GM21529 (cell line): ENCODE results near the gene CEP57L1.
"Not testable (repeated sequence)": the region's sequence is repeated elsewhere in the genome, so short reads cannot be mapped to it uniquely, and the experiment has no call there.

Experiments
- ATAC-seq: cut with Tn5 transposase; IDR thresholded peaks from one replicate; pipeline ENCODE4 v1.9.1; 2021; ENCODE audit not compliant: unreplicated experiment

Gene CEP57L1

GRCh38 chr6:109073344-109074132 is 21.8 kb upstream of the CEP57L1 start:
- no peak for ATAC-seq

DNA sequence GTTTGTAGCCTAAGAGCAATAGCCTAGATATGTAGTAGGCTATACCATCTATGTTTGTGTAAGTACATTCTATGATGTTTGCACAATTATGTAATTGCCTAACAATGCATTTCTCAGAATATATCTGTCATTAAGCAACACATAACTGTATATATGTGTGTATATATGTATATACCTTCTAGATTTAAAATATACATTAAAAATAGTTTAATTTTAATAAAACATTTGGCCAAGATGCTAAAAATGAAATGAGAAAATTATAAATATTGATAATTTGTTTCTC is 21.2 kb upstream of the CEP57L1 start:
- ATAC-seq = no peak

GRCh38 chr6:109075934-109076333 is 19.4 kb upstream of the CEP57L1 start:
- no peak for ATAC-seq

DNA sequence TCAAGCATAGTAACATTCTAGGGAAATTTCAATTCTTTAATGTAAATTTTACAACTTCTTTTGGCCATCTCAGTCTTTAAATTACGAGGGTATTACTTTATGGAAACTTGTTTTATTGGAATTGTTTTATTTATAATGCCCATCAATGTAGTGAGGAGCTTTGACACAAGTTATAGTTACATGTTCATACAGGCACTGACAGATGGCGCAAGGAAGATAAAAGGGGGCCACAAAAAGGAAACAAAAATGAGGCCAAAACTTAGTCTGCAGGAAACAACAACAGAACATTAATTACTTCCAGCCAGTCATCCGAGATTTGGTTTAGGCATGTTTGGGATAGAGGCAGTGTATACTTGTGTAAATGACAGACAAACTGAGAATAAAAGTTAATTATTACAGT is 18.9 kb upstream of the CEP57L1 start:
- no peak for ATAC-seq

DNA sequence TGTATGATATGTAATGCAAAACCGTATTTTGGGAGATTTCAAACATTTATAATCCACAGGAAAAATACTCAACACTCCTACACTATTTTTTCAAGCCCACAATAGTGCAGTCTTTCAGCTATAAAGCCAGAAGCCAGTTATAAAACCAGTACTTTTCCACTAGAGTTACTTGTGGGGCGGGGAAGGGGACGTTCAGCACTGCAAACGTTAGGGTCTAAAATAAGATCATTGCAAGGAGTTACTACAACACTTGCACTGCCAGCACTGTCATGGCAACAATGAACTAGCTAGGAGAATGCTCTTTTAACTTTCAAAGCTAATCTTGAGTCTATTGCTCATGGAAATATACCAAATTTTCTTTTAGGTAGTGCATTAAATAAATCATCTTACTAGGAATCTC is 15.3 kb upstream of the CEP57L1 start:
- ATAC-seq = no peak

DNA sequence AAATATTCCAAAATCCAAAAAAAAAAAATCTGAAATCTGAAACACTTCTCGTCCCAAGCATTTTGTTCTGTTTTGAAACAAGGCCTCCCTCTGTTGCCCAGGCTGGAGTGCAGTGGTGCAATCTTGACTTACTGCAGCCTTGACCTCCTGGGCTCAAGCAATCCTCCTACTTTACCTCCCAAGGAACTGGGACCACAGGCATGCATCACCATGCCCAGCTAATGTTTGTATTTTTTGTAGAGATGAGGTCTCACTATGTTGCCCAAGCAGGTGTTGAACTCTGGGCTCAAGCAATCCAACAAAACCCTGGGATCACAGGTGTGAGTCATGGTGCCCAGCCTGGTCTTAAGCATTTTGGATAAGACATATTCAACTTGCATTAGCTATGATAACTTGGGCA is 14.3 kb upstream of the CEP57L1 start:
- no peak for ATAC-seq

DNA sequence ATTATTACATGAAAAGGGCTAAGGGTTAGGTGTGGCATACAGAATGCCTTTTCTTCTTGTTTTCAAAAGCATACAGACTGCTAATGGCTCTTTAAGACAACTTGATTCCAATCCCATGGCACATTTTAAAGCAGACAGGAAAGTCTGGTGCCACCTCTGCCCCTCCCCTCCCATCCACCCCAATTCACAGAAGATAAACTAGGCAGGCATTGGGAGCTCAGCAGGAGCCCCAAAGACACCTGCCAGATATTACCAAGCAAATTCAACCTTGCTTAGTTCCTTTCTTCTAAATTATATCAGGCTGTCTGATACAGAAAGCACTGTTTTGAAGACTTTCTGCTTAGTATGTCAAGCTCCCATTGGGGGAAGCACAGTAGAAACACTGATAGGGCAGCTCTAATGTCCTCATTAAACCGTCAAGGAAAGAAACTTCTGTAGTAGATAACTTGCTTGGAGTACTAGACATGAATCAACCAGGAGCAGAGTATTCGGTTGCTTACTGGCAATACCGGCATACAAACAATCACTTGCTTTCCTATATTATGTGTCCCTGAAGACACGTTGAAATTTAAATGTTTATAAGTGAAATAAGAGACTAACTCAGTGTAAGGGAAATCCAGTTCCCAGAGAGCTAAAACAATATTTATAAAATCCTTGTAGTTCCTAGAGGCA is 13.7 kb upstream of the CEP57L1 start:
- no peak for ATAC-seq

DNA sequence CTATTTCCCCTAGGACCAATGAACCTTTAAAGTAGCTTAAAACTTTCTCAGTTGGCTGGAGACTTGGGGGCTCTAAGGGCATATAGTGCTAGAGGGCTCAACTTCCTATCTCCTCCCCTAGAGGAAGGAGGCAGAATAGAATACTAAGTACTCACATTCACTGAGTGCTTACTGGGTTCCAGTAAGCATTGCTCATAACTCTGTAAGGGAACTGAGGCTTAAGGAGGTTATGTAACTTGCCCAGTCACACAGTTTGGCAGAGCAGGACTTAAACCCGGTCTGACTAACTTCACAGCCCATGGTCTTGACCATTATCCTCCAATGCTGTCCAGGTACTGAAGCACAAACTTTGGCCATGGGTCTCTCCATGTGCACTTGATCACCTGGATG is 13.1 kb upstream of the CEP57L1 start:
- no peak for ATAC-seq

DNA sequence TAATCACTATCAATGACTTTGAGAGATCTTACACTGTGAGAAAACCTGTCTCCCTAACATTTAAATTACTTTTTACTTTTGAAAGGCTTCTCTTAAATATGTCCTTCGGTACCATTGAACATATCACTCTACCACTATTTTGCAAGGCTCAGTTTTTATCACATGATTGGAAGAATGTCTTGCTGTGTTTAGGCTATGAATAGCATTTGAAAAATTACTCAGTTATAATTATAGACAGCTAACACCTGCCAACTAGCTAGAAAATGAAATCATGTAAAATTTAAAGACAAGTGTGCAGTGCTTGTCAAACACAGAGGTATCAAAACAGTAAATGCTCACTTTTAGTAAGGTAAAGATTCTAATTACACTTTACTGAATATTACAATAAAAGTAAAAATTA is 11.7 kb upstream of the CEP57L1 start:
- no peak for ATAC-seq

DNA sequence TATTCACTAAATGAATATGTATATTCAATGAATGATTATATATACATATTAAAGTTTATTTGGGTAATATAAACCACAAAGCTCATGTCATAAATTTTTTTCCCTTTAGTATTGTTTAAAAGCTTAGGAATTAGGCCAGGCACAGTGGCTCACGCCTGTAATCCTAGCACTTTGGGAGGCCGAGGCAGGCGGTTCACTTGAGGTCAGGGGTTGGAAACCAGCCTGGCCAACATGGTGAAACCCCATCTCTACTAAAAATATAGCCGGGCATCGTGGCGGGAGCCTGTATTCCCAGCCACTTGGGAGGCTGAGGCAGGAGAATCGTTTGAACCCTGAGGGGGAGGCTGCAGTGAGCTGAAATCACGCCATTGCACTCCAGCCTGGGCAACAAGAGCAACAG is 11.2 kb upstream of the CEP57L1 start:
- ATAC-seq = not testable (repeated sequence)

GRCh38 chr6:109087661-109088264 is 7.5 kb upstream of the CEP57L1 start:
- ATAC-seq = no peak

GRCh38 chr6:109088995-109089394 is 6.3 kb upstream of the CEP57L1 start:
- no peak for ATAC-seq

DNA sequence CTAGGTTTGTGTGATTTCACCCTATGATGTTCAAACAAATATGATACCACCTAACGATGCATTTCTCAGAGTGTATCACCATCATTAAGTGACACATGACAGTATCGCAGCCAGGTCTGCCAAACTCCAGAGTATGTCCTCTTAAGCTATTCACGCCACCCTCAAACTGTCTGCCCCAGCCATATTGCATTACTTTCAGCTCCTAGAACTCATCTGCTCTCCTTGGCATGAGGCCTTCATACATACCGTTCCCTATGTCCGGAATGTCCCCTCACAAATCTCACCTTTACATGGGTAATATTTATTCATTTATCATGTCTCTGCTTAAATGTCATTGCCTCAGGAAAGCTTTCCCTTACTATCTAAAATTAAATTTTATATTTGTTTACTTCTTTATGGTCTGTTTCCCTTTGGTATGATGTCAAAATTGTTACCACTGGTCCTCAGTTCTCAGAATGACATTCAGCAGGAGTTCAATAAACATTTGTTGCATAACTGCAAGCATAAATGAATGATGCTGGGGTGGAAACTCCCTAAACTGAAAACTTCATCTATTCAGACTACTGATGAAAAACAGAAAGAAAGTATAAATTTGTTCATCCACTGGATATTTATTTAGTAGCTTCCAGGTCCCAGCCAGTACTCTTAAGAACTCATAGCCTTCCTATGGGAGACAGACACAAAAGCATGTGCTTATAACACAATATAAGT is 3.8 kb upstream of the CEP57L1 start:
- ATAC-seq = no peak

DNA sequence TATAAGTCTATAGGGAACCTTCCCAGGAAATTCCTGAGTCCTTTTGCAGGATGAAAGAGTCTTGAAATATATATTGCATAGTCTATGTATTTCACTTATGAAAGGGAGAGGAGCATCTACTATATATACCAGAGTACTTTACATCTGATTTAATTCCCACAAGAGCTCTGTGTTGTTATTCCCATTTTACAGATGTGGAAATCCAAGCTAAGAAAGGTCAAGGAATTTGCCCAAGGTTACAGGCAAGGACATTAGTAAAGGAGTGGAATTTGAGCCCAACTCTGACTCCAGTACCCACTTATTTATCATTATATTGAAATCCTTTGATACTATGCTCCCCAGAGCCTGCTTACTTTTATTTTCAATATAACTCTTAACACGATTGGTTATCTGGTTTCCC is 3.2 kb upstream of the CEP57L1 start:
- no peak for ATAC-seq

- ATAC-seq = no peak
Measured at GRCh38 chr6:109093732-109094415, 1.4 kb upstream of the CEP57L1 start.

- ATAC-seq = peak; percentile 64
Measured at GRCh38 chr6:109094416-109095035, 781 bp upstream of the CEP57L1 start, which contains the start of gene SESN1. Gene SESN1, minus strand, starts transcription at chr6:109094846. Its CDS starts 773 bp downstream, at chr6:109094073.

DNA sequence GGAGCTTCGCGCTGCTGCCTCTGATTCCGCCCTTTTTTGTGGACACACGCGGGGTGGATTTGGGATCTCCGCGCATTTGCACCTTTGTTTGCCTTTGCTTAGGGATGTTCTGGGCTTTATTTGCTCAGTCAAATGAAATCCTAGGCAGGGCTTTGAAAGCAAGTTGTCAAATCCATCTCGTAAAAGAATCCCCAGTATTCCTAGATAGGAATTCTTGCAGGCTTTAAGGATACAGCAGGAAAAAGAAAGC is 453 bp downstream of the CEP57L1 start:
- no peak for ATAC-seq

DNA sequence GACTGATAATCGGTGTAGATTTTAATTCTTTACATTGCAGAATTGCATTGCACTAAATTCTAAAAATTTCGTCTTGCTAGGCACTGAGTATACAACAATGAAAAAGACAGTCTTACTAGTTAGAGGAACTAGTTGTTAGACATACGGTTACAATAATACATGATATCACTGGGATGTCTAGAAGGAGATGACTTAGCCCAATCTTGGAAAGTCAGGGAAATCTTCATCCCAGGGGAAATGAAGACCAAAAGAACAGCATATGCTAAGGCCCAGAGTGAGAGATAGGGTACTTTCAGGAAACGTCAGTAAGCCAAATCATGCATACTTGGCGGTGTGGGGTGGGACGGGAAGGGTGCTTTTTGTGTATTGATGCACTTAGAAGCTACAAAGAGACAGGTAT is 901 bp downstream of the CEP57L1 start:
- no peak for ATAC-seq

DNA sequence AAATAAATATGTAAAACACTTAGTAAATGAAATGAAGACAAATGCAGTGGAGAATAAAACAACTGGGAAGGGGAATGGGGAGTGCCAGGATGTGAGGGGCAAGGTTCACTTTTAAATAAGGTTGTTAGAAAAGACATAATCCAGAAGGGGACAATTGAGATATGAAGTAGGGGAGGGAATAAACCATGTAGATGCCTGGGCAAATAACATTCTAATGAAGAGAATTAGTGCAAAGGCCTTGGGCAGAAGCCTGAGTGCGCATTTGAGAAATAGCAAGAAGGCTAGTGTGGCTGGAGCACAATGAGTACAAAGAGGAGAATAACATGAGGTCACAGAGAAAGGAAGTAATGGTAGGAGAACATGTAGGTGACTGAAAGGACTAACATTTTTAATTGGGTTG is 2.4 kb downstream of the CEP57L1 start:
- ATAC-seq = no peak

DNA sequence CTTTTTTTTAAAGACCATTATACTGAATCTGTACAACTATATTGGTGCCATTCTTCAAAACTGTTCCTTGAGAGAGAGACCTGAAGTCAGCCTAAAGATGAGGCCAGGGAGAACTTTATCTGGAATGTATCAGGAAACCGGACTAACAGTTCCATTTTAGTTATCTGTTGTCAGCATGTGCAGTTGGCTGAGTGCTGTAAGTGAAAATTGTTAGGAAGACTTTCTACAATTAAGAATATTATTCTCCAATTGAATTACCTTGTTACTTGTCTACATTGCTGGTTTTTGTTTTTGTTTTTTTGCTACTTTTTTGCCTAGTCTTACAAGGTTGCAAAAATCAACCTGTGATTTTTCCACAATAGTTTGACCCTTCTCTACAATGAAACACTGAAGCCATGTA is 7.5 kb downstream of the CEP57L1 start:
- no peak for ATAC-seq

DNA sequence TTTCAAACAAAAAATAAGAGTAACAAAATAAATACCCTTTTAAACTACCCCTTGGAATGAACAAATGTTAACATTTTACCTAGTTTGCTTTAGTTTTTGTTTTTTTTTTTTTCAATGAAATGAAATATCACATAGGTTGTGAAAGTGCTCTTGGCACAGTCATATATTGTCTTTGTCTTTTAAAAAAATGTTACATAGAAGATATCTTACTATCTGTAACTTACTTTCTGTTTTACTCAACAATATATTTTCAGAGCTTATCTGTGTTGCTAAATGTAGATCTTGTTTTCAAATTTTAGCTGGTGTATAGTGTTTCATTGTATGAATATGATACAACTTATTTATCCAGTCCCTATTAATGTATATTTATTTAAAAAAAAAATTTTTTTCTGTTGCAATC is 8.6 kb downstream of the CEP57L1 start:
- ATAC-seq = no peak
